GM18502 (cell line): ENCODE data around the gene NTS.

Experiments
- ATAC-seq: cut with Tn5 transposase; IDR thresholded peaks from one replicate; pipeline ENCODE4 v1.9.1; 2021; ENCODE audit warnings: mild to moderate bottlenecking; ENCODE audit not compliant: unreplicated experiment, poor library complexity

Gene NTS, protein sequence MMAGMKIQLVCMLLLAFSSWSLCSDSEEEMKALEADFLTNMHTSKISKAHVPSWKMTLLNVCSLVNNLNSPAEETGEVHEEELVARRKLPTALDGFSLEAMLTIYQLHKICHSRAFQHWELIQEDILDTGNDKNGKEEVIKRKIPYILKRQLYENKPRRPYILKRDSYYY

GRCh38 chr12:85874031-85874461, at the start of gene NTS:
TSS of gene NTS (plus strand) at chr12:85874295. CDS start at chr12:85874404, 109 bp downstream.
- peak; percentile 85 for ATAC-seq

DNA sequence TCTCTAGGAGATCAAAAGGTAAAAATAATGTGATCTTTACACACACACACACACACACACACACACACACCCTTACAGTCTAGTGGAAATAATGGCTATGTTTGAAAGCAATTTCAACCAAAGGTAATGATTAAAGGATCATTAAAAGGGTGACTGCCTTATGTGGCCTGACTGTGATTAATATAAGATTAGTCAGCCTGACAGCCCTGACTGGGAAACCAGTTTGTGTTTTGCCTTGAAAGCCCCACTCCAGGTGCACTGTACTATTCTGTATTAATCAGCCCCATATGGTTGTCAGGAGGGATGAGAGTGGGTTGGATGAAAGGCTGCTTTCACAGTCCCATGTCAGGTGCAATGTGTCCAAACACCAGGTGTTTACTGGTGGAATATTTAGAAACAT, 48.3 kb upstream of the NTS start:
- ATAC-seq: no peak

DNA sequence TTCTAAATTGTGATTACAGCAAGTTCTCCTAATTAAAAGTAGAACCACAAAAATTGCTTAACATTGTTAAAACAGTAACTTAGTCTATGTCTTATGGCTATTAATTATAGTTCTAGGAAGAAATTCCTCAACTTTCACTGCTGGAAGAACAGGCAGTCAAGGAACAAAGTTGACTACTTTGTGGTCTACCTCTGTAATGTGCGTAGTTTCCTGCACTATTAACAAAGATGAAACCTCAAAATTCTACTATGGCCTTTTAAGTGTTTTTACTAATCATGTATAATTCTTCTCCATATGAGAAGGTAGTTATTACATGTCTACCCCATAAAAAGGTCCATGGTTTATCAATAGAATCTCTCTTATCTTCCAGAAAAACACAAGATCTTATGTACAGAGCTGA, 45.5 kb upstream of the NTS start:
- no peak for ATAC-seq

- no peak for ATAC-seq
Observed at GRCh38 chr12:85829391-85829790, 44.7 kb upstream of the NTS start.

GRCh38 chr12:85831327-85831990, 42.6 kb upstream of the NTS start:
- ATAC-seq: no peak

- no peak for ATAC-seq
Observed at GRCh38 chr12:85833579-85833978, 40.5 kb upstream of the NTS start.

- ATAC-seq: no peak
Observed at GRCh38 chr12:85834378-85834777, 39.7 kb upstream of the NTS start.

GRCh38 chr12:85835426-85836196, 38.5 kb upstream of the NTS start:
- ATAC-seq: no peak

GRCh38 chr12:85836197-85837090, 37.7 kb upstream of the NTS start, which contains the start of gene RASSF9:
TSS of gene RASSF9 (minus strand) at chr12:85836409. CDS start at chr12:85836201, 208 bp downstream.
- ATAC-seq: no peak

- ATAC-seq: no peak
Observed at GRCh38 chr12:85843606-85844310, 30.3 kb upstream of the NTS start.

- no peak for ATAC-seq
Observed at GRCh38 chr12:85849344-85849743, 24.8 kb upstream of the NTS start.

- no peak for ATAC-seq
Observed at GRCh38 chr12:85855305-85855704, 18.8 kb upstream of the NTS start.

- no peak for ATAC-seq
Observed at GRCh38 chr12:85856966-85857365, 17.1 kb upstream of the NTS start.

- no peak for ATAC-seq
Observed at GRCh38 chr12:85865890-85866289, 8.2 kb upstream of the NTS start.

GRCh38 chr12:85866986-85867776, 6.9 kb upstream of the NTS start:
- ATAC-seq: peak; percentile 97

DNA sequence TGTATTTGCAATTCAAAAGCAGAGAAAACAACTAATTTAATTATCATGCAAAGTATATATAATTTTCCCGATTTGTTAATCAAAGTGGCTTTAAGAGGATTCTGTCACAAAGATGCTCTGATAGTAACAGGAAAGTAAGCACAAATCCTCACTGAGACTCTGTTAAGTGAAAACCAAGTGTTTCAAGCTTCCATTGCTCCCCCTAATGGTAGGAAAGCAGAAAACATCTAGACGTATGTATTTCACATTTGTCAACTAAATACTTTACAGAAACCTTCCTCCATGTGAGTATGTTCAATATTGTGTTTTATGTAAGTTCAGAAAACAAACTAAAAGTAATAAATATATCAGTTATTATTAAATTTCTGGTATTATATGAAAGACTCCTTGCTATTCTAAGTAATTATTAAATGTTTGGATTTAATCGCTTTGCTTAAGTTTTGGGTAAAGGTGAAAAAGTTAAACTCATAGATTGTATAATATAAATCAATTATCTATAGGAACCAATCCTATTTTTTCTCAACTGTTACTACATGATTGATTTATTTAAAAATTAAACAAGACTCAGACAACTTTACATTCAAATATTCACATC, 1.5 kb upstream of the NTS start:
- peak; percentile 85 for ATAC-seq

DNA sequence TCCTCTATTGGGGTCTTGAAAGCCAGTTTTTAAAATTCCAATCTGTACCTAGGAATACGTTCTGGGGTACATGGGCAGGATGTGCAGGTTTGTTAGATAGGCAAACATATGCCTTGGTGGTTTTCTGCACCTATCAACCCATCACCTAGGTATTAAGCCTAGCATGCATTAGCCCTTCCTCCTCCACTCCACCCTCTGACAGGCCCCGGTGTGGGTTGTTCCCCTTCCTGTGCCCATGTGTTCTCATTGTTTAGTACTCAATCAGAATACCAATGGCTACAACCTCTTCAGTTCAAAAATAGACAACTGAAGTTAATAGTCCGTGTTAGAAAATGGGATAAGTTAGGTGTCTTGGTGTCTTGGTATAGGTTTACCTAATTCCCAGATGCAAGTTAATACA, 3.4 kb downstream of the NTS start:
- no peak for ATAC-seq

- no peak for ATAC-seq
Observed at GRCh38 chr12:85883763-85884162, 9.7 kb downstream of the NTS start.

DNA sequence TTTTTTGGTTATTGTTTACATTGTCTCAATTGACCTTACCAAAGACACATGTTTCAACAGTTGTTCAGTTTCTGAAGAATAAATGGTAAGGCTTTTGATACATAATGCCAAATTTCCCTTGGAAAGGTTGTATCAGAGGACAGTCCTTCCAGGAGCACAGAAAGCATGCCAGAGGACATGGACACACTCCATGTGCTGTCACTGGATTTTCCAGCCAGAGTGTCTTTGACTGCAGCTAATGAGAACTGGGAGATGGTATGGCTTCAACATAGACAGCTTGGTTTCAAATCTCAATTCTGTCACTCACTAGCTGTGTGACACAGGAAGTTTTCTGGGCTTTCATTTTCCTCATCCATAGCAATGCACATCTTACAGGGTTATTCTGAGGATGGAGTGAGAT, 20.6 kb downstream of the NTS start:
- ATAC-seq: no peak
